Lower lobe of right lung (tissue), 2 donors: Measurements from ENCODE around the gene CDS2. TPM values are rescaled to one million over a fixed set of nuclear protein-coding genes. Genes with fewer than 3 reads are reported as not detected.
A peak's percentile ranks its signal among the peaks of the same experiment; 100 is the strongest.

ENCODE experiments used
- ATAC-seq, 2 donors: fragments of 200-7000 bp; cut with Tn5 transposase; one replicate each; pipeline ENCODE4 v1.9.1; 2020 to 2022; ENCODE audit warnings: mild to moderate bottlenecking in 2 of 2, moderate library complexity in 2 of 2
- DNase-seq: peaks from one replicate; pipeline ENCODE4 v3.0.0-alpha.2; 2020
- H3K27ac ChIP-seq: fragments of 200-600 bp; one replicate; pipeline ENCODE4 v1.8.0; 2022
- H3K27me3 ChIP-seq: fragments of 200-600 bp; one replicate; pipeline ENCODE4 v1.8.0; 2022; ENCODE audit warnings: low read depth
- H3K36me3 ChIP-seq: fragments of 200-600 bp; one replicate; pipeline ENCODE4 v1.8.0; 2022; ENCODE audit warnings: mild to moderate bottlenecking
- H3K4me1 ChIP-seq: fragments of 200-600 bp; one replicate; pipeline ENCODE4 v1.8.0; 2022
- H3K4me3 ChIP-seq: fragments of 200-600 bp; one replicate; pipeline ENCODE4 v1.8.0; 2022; ENCODE audit warnings: mild to moderate bottlenecking
- H3K9me3 ChIP-seq: fragments of 200-600 bp; one replicate; pipeline ENCODE4 v1.8.0; 2022
- intact Hi-C: fragments of 100-400 bp; cut with DNase I; formaldehyde crosslinking; loops from one replicate; pipeline ENCODE4 v1.11.0; 2022
- total RNA-seq: library from RNA; stranded (reverse); fragmentation: NEBNext Ultra II Directional; extraction: Animal tissue kit (Norgen Biotek cat#: 25700); gene quantifications from one replicate; pipeline ENCODE4 v1.2.1, GENCODE V29; 2021
- TF ChIP-seq, protein P1 (sequence below): fragments of 200-600 bp; IDR thresholded peaks from one replicate; pipeline ENCODE4 v1.8.0; 2022; ENCODE audit warnings: antibody characterized with exemption, mild to moderate bottlenecking
- donor health status: DM: no; HTN: yes; CAD: no; lungs with severe emphysema.

CDS2 gene
- total RNA-seq, 1 donor from 2014 or later = 63.3 TPM

DNA sequence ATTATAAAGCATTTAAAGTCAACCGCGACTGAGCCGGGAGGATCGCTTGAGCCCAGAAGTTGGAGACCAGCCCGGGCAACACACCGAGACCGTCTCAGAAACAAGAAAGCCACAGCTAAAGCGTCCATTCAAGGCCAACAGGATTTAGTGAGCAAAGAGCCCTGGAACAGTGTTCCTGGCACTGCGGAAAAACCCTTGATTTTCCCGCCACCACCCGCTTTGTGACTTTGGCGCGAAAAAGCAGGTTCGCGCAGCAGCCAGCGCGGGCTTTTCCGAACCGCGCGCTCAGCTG is 7.7 kb upstream of the CDS2 start:
- intact Hi-C loops = no loop called here
- ATAC-seq = no peak
- no peaks in the 10 kb centered on the region for H3K9me3 ChIP-seq
- H3K4me3 ChIP-seq = peak overlapping the region; percentile 84
- TF ChIP-seq, protein P1, sequence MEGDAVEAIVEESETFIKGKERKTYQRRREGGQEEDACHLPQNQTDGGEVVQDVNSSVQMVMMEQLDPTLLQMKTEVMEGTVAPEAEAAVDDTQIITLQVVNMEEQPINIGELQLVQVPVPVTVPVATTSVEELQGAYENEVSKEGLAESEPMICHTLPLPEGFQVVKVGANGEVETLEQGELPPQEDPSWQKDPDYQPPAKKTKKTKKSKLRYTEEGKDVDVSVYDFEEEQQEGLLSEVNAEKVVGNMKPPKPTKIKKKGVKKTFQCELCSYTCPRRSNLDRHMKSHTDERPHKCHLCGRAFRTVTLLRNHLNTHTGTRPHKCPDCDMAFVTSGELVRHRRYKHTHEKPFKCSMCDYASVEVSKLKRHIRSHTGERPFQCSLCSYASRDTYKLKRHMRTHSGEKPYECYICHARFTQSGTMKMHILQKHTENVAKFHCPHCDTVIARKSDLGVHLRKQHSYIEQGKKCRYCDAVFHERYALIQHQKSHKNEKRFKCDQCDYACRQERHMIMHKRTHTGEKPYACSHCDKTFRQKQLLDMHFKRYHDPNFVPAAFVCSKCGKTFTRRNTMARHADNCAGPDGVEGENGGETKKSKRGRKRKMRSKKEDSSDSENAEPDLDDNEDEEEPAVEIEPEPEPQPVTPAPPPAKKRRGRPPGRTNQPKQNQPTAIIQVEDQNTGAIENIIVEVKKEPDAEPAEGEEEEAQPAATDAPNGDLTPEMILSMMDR = no peak
- no peaks in the 10 kb centered on the region for H3K27me3 ChIP-seq
- DNase-seq = no peak
- H3K36me3 ChIP-seq = peaks cover 39% of the 10 kb centered on the region
- peaks cover 19% of the 10 kb centered on the region for H3K4me1 ChIP-seq
- H3K27ac ChIP-seq = no peak overlapping the region

DNA sequence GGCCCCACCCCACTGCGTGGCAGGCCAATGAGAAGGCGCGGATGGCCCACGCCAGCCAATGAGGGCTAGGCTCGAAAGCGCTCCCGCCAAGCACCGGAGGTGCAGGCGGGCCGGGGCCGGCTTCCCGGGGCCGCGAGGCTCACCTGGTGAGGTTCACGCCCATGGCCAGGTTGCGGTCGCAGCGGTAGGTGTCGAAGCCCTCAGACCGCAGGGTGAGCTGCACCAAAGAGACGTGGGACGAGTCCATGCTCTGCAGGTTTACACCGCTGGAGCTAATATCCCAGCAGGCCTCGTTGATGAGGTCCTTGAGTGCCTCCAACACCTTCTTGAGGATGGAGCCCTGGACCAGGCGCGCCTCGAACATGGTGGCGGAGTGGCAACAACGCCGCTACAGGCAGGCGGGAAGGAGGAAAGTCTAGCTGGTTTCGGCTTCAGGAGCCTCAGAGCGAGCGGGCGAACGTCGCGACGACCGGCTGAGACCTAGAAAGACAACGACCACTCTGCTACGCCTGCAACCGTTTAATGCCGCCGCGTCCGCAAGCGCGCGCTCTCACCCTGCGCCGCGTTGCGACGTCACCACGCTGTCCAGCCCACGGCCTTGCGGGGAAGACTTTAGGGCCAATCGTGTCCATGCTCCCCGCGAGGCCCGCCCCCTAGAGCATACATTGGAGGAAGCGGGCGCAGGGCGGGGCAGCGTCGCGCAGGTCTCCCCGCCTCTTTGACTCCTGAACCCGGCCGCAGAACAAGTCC is 7.2 kb upstream of the CDS2 start, which contains the start of gene PCNA:
Gene PCNA, minus strand, starts transcription at position 524 of the 750 bp plus-strand sequence. Its CDS starts 160 bp downstream, at position 364.
- TF ChIP-seq, protein P1 = no peak
- Histone ChIP-seq H3K27me3 (no peaks in the 10 kb centered on the region), H3K9me3 (no peaks in the 10 kb centered on the region), H3K36me3 (peaks cover 34% of the 10 kb centered on the region), H3K4me3 (peak within 1 kb of the TSS; percentile 84), H3K27ac (peak within 1 kb of the TSS; percentile 86), H3K4me1 (peaks cover 19% of the 10 kb centered on the region)
- peak; percentile 99 for DNase-seq
- ATAC-seq = peak; percentile 99 to 100
- intact Hi-C loops = loop anchor here (10.0 kb wide), 1 partner anchor 75 kb away; no protein-coding TSS in a partner anchor

DNA sequence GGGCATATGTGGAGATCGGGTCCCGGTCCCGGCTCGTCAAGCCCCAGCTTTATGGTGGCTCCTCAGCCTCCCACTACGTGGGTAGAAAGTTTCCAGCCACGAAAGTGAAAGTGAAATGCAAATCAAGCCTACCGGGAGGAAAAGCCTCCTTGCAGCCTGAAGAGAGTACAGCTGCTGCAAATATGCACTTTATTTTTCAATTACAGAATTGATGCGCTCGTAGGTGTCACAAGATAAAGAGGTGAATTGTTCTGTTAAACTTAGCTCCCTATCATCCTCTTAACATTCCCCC is 6.7 kb upstream of the CDS2 start:
- Histone ChIP-seq H3K27me3 (no peaks in the 10 kb centered on the region), H3K36me3 (peaks cover 28% of the 10 kb centered on the region), H3K4me3 (peak overlapping the region; percentile 84), H3K9me3 (no peaks in the 10 kb centered on the region), H3K4me1 (peaks cover 19% of the 10 kb centered on the region), H3K27ac (peak overlapping the region; percentile 86)
- TF ChIP-seq, protein P1 = no peak
- ATAC-seq (no peak), DNase-seq (no peak)
- intact Hi-C loops = loop anchor here (10.0 kb wide), 1 partner anchor 75 kb away; no protein-coding TSS in a partner anchor

DNA sequence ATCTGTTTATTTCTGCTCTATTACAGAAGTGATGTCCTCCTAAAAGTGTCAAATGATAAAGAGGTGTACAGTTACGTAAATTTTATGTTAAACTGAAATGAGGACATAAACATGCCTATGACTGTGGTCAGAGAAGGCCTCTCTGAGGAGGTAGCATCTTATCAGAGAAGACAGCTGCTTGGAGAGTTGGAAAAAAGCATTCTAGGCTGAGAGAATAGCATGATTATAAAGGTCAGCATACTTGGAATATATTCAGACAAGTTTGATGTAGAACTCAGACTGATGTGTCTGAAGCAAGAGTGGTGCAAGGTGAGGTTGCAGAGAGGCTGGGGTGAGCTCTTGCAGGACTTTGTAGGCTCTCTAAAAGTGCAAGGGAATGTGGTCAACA is 3.9 kb upstream of the CDS2 start:
- Histone ChIP-seq H3K4me1 (peaks cover 28% of the 10 kb centered on the region), H3K27ac (no peak overlapping the region), H3K9me3 (no peaks in the 10 kb centered on the region), H3K27me3 (no peaks in the 10 kb centered on the region), H3K36me3 (peaks cover 4% of the 10 kb centered on the region), H3K4me3 (no peak overlapping the region)
- intact Hi-C loops = loop anchor here (10.0 kb wide), 1 partner anchor 72 kb away; no protein-coding TSS in a partner anchor
- TF ChIP-seq, protein P1 = no peak
- no peak for ATAC-seq
- DNase-seq = no peak

DNA sequence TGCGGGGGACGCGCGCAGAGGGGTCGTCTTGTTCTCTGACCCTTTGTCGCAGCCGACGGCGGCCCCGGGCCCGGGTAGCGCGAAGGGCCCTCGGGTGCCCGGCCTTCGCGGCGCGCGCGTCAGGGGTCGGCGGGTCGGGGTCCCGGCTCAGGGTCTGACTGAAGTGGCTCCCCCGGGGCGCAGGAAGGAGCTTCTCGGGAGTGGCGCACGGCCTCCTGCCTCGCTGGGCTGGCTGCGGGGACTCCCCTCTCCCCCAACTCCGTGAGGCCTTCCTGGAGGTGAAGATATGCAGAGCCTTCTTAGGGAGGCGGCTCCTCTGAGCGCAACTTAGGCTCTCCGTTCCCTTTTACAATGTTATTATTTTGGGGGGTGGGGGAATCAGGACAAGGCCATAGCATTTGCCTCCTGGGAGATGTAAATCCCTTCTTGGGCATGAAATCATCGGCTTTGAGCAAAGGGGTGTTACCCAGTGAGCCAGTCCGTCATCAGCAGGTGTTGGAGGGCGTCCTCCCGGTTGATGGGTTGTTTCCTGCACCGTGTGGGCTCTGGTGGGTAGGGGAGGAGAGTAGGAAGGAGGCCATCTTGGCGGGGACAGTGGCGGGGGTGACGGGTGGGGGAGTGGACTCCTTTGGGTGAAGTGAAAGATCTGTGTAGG is 523 bp downstream of the CDS2 start:
- peak; percentile 51 to 52 for ATAC-seq
- Histone ChIP-seq H3K36me3 (no peaks in the 10 kb centered on the region), H3K27ac (peak overlapping the region; percentile 97), H3K9me3 (no peaks in the 10 kb centered on the region), H3K27me3 (no peaks in the 10 kb centered on the region), H3K4me1 (peaks cover 31% of the 10 kb centered on the region), H3K4me3 (peak overlapping the region; percentile 91)
- TF ChIP-seq, protein P1 = no peak
- intact Hi-C loops = loop anchor here (10.0 kb wide), 1 partner anchor 67 kb away; no protein-coding TSS in a partner anchor
- peak; percentile 60 for DNase-seq
